Muscle of back (tissue), 11 donors: ENCODE results near the gene KATNAL1. TPM values are rescaled to one million over a fixed set of nuclear protein-coding genes. Genes with fewer than 3 reads are reported as not detected.
A peak's percentile ranks its signal among the peaks of the same experiment; 100 is the strongest.
"Not testable (repeated sequence)": the region's sequence is repeated elsewhere in the genome, so short reads cannot be mapped to it uniquely, and the experiment has no call there.

Experiments used
- DNase-seq, 3 donors: peaks; one replicate each; pipeline versions ENCODE4 v3.0.0 to v3.0.0-alpha.2; 2013
- polyA plus RNA-seq, 10 donors: library from polyadenylated mRNA; unstranded; fragments of 120-200 nt; gene quantifications; one replicate each; pipeline ENCODE4 v1.2.1, GENCODE V29; 2013; ENCODE audit not compliant: insufficient read length in 10 of 10

KATNAL1 gene
- polyA plus RNA-seq, 10 donors, result 10.5 to 14.7 (median 13.9) TPM

DNA sequence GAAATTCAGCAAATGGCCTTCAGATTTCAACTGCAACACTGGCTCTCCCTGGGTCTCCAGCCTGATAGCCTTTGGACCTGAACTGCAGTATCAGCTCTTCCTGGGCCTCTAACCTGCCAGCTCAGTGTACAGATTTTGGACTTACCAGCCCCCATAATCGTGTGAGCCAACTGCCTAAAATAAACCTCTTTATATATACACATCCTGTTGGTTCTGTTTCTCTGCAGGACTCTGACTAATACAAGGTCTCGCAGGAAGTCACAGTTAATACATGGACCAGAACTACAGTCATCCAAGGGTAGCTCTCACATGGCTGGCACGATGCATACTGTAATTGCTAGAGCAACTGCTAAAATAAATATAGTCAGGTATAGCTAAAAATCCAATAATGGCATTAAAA is 85.1 kb downstream of the KATNAL1 start:
- no peak for DNase-seq

DNA sequence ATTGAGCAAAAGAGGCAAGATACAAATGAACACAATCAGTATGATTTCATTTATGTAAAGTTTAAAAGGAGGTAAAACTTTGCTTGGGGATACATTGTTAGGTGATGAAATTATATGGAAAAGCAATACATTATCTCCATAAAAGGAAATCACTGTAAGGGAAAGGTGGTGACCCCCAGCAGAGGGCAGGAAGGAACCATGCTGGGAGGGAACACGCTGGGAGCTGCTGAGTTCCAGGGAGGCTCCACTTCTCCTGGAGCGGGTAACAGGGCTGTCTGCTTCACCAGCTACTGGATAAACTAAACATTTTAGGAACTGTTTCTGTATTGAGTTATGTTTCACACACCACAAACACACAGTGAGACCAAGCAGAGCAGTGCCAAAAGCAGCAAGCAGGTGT is 91.2 kb downstream of the KATNAL1 start:
- no peak for DNase-seq

DNA sequence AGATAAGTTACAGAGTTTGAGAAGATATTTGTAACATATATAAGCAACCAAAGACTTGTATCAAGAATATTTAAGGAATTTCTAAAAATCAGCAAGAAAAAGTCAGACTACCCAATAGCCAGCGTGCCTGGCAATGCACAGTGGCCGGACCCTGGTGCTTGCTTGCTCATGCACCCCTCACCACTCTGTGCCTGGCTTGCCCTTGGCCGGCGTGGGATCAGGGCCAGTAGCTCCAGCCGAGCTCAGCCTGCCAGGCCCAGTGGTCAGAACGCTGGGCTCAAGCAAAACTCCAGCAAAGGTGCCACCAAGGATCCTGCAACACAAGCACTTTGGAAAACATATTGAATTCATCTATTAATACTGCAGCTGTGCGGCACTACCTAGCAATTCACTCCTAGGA is 95.1 kb downstream of the KATNAL1 start:
- no peak for DNase-seq

DNA sequence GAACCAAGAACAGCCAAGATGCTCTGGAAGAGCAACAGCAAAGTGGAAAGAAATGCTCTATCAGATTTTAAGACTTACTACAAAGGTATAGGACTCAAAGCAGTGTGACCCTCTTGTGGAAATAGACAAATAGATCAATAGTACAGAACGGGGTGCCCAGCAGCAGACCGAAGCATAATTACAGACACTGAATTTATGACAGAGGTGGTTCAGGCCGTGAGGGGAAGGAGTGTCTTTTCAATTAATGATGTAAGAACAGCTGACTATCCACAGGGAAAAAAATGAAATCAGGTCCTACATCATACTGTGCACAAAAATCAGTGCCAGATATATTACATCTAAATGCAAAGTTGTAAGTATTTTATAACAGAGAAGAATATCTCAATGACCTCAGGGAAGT is 95.6 kb downstream of the KATNAL1 start:
- no peak for DNase-seq

DNA sequence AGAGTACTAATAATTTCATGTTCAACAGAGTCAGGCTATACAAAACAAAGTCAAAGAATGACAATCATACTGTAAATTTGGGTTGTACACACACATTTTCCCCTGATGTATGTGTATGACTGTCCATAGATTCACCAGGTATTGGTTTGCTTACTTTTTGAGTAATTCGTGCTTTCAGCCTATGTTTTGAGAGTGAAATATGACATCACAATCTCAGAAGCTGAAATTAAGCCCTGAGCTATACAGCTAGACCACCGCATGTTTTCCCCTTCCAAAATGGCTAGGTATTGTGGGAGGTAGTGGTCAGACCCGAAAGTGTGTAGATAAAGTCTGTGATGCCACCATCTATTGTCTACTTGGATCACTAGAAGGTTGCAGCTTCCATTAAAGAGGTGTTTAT is 102.8 kb downstream of the KATNAL1 start:
- DNase-seq, result no peak

DNA sequence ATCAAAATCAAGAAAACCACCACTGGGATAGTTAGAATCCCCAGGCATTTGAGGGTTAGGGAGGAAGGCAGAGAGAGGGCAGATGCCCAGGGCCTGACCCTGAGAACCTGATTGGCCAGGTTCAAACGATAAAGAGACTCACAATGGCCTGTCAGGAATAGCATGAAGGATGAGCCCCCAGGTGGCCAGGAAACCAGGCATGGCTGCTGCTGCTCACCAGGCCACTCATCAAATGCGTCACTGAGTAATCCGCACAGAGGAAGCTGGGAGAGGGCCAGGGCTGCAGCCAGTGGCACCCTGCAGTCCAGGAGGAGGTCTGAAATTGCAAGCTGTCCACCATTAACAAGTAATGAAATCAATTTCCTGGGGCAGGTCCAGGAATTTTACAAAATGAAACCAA is 111.3 kb downstream of the KATNAL1 start:
- DNase-seq, result peak in 1 of 3 donors; percentile 7

DNA sequence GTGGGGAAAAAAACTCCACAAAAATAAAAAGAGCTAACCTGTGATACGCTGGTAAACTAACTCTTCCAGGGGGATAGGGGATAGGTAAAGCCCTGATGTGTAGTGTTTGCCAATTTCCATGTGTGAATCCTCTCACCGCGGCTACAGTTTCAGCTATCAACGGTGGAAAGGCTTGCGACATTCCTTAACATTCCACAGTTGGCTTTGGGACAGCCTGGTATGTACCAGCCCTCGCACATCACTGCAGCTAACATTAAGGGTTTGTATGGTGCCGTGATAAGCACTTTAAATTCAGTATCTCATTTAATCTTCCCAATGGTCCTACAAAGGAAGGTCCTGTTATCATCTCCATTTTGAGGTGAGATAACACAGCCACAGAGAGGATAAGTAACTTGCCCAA is 112.4 kb downstream of the KATNAL1 start:
- DNase-seq, result no peak

DNA sequence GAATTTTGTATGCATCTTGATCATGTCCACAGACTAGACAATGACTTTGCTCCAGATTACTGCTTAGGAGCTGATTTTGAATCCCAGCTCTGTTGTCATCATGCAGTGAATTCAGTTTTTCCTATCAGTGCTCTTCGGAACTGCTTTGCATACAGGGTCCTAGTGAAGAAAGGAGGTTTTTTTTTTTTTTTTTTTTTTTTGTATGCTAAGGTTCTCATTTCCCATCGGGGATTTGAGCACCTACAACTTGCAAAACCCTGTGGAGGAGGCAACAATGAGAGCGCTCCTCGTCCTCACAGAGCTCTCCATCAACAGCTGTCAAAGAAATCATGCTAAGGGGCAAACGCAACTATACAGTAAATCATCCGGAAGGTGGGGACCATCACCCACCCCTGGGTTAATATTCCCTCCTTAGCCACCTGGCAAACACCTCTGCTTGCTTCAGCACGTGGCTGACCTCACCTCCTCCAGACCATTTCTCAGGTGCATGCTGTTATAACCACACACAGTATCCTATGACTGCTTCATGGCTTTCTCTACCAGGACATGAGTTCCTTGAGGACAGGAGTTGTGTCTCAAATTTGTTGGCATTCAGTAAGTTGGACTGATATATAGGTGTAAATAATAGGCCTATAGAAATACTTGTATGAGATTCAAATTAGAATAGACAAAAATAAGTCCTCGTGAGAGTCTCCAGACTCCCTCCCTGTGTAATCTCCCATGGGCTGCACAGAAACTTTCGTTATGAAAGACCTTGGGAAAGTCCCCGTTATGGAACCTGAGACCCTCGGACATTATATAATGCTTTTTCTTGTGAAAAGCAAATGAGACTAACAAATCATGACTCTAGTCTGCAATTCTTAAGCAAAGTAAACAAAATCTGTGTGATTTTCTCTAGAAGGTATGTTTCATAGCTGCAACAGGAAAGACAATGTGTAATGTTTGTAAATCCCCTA is 113.8 kb downstream of the KATNAL1 start:
- no peak for DNase-seq

DNA sequence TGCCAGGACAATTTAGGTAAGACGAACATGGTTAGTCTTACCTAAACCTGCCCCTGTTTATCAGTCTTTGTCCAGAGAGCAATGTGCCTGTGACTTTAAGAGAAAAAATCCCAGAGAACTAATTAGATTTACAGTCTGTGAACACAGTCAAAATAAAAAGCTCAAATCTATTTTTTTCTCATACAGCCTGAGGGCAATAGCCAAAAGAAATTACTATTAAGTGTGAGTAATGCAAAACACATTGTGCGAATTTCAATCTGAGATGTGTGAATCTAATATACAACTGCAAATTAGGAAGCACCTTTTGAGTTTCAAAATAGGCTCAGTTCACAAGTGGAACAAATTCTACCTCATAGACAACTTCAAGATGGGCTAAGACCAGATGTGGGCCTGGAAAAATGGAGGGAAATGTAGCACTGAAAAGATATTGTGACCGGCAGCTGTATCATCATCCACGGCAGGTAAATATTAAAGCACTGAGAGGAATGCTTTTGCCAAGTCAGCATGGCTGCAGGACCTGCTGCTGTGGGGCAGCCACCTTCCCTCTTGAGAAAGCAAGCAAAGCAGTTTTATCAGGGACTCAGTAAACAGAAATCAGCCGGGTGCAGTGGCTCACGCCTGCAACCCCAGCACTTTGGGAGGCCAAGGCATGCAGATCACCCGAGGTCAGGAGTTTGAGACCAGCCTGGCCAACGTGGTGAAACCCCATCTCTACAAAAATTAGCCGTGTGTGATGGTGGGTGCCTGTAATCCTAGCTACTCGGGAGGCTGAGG is 114.8 kb downstream of the KATNAL1 start:
- no peak for DNase-seq

DNA sequence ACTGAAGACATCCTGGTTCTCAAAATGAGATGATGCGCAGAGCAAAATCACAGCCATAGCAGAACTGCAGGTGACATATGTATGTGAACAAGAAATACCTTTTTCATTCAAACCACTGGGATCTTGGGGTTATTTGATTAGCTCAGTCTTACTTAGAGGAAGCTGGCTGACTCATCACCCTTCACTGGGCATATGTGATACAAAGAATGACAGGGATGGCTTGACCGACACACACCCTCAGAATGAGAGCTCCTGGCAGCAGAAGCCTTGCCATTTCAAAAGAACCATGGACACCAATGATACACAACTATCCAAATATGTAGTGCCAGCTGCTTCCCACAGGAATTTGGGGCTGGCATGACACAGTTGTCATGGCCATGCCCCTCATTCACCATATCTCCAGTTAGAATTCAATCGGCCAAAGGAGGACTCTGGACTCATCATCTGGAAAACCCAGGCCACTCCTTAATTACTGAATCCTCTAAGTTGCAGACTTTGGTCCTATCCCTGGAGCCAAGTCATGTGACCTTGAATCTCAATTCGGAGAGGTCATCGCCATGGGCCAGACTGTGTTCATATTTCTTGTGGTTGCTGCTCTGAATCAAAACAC is 115.8 kb downstream of the KATNAL1 start:
- DNase-seq, result no peak

DNA sequence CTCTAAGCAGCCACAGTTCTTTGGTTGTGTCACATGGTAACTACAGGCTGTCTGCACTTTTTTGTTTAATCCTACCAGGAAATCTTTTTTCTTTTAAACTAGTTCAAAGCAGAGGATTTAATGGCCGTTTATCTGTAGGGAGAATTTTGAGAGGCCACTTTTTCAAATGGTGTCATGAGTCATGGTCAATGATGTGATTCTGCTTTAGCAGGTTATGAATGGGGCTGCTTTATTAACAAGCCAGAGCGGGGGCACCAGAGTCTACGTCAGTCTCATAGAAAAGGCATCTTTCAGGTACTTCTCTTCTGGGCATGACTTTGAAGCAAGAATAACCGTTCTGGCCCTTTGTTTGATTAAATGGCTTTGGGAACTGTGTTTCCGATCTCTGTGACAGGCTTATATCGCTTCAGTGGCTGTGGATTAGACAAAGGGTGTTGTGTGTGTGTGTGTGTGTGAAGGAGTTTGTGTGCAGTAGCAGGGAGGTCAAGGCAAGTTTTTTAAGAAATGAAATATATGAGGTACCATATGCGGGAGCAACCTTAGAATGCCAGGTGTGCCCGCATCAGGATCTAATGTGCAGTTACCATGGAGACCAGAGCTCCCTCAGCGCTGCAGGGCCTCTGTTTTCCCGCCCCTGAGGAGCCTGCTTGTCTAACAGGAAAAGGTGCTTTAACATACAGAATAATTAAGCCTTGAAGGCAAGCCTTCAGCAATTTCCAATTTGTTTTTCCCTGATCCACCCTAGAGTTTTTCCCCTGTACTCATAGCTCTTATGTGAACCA is 120.5 kb downstream of the KATNAL1 start:
- no peak for DNase-seq

DNA sequence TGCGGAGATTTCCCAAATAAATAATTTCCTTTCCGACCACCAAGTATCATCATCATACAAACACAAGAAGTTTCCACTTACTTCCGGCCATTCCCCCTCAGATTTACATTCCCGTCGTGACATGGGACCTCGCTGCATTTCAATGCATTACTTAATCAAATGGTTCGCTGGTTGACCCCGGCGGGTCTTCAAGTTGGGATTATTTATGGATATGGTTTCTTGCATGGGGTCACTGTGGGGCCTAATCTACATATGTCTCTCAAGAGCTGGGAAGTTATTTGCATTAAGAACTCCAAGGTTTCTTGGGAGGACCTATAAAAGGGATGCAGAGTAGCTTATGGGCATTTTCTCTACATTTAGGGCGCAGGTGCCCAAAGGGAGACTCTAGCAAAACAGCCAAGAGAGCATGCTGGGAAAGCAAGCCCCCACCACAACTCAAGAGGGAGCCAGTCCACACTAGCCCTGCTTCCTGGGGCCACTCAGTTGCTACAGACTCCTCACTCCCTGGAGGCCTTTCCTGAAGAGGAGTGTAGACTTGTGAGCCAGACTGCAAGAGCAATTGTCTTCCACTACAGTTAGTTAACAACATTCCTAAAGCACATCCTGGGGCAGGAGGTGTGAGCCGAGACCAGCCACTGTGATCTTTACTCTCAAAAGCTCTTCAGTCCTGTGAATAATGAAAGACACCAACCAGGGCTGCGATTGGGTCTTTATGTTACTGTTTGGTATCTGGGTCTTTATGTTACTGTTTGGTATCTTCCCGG is 125.3 kb downstream of the KATNAL1 start:
- DNase-seq, result no peak

DNA sequence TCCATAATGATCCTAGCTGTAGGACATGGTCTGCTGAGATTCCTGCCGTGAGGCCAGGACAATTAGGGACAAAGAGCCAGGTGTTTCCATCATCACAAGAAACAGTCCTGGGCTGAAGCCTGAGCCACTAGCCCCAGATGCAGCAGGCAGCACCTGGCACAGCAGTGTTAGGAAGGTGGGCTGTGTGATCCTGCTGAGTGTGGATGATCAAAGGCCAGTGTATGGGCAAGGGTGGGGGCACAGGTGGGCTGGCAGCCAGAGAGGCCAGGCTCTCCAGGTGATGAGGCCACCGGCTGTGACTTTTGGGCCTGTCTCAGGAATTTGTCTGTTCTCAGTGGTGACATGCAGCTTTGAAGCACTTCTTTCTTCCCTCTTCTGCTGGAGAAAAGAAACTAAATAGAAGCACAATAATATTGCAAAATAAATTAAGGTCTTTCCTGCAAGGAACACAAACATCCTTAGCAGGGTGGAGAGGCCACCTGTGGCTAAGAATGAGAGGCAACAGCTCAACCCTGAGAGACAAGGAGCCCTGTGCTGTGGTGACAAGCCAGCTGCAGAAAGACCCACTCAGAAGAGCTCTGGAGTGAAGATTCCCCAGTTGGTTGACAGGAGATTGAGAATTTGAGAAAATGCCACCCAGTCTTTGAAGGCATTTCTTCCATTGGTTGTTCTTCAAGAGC is 127.6 kb downstream of the KATNAL1 start:
- DNase-seq, result no peak

DNA sequence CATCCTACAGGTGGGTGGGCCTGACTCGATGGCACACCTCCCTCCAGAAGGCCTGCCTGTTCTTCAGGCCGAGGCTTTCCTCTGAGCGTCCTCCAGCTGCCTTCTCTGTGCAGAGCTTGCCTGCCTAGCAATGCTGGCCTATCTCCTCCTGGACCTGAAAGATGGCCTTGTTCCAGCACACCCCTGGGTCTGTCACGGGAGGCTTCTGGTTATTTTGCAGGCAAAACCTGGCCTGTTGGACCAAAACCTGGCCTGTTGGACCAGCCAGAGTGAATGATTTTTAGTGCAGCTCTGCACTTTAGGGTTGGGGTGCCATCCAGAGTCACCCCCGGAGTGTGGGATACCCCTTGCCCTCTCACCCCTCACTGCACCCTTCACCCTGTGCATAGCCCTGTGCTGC is 128.4 kb downstream of the KATNAL1 start:
- no peak for DNase-seq

DNA sequence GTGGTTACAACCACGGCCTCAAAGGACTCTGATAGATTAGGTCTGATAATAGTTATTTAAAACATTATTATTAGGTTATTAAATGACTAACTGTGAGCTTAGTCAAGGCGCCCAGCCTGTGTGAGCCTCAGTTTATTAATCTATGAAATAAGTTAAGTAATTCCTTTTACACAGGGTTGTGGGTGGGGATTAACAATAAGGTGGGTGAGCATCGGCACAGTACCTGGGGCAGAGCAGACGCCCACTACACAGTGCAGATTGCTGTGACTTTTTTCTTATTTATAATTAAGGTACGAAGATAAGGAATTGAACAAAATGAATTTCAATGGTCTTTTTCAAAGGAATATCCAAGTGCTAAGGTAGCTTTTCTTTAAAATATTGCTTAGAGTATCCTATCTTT is 132.2 kb downstream of the KATNAL1 start:
- DNase-seq, result no peak

DNA sequence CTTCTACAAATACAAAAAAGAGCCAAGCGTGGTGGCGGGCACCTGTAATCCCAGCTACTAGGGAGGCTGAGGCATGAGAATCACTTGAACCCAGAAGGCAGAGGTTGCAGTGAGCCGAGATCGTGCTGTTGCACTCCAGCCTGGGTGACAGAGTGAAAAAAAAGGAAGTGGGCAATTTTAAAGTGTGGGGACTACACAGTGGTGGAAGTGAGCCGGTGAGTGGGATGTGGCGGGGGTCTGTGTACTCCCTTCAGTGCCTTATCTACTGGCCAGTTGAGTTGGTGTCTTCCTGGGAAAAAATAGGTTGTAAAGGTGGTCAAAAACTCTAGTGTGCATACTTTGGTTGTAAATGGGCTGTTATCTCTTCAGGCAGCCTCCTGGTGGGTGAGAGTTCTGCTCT is 133.1 kb downstream of the KATNAL1 start:
- not testable (repeated sequence) for DNase-seq

DNA sequence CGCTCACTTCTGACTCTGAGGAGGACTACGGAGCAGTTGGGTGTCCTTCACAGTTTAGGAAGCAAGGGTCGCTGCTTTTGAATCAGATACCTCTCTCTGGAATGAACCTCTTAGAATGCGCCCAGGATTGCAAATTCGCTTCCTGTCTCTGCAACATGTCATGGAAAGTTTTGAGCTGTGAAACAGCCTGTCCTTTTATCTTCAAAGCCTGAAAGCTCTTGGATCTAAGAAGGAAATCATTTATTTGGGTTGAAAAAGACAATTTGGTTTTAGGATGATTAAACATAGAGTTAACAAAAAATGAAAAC is 134.1 kb downstream of the KATNAL1 start:
- DNase-seq, result no peak

DNA sequence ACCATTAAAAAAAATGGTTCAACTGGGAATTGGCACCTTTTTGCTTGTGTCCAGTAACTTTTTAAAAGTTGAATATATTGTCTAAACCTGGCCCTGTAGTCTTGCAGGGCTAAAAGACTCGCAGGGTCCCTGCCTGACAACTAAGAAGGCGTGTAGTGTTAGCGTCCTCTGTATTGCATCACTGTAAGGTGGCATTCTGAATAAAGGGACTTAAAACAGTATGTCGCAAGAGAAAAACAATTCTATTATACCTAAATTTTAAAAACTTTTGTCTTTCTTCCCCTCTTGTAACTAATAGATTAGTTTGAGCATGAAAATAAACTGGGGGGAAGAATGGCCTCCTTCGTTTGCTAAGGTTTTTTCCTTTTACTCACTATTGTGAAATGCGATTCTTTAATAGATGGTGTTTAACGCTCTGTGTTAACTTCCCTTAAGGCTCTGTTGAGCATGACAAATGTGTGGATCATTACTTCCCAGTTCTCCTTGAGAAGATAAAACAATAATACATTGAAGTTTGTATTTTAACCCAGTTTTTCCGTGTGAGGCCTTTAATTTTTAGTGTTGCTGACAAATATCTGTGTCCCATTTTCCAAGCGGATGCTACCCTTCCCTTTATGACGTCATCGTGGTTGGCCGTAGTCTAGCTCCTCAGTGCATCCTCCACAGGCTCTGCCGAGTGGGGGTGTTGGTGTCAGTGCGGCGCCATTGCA is 134.6 kb downstream of the KATNAL1 start:
- no peak for DNase-seq

DNA sequence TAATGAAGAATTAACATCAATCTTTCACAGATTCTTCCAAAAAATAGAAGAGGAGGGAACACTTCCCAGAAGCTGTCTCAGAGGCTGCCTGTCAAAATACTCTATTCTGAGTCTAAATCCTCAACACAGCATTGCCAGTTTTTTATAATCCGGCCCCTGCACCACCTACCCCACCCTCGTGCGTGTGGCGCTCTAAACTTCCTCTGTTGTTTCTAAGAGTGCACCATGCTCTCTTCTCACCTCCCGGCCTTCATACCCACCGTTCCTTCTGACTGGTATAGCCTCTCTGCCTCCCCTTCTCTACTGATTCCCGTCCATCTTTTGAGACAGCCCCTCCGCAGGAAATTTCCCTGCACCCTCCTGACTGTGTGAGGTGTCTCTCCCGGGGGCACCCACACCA is 136.8 kb downstream of the KATNAL1 start:
- DNase-seq, result no peak

DNA sequence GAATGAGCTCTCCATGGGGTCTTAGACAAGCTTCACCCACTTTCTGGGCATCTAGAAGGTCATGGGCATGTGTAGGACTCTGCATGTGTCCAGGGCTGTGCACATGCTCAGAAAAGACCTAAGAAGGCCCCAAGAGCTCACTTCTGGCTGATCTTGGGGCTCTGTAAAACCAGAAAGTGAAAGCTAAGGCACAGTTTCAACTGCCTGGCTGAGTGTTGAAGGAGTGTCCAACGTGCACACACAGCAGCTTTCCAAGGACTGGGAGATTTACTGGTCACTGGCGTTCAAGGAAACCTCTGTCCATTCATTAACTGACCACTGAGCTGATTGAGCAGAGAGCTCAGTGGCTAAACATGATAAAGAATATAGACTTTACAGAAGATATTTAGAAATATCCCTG is 137.9 kb downstream of the KATNAL1 start:
- DNase-seq, result peak in 2 of 3 donors; percentile 32 to 70
